SKM-1 treated with dmso at 0.1 percent for 144 hours (cell line): Measurements from ENCODE around the gene SAFB2.

Experiments used
- DNase-seq: peaks from one replicate; lab custom pipeline; 2025; ENCODE audit not compliant: unreplicated experiment; lab: John Stamatoyannopoulos, UW

Gene SAFB2

DNA sequence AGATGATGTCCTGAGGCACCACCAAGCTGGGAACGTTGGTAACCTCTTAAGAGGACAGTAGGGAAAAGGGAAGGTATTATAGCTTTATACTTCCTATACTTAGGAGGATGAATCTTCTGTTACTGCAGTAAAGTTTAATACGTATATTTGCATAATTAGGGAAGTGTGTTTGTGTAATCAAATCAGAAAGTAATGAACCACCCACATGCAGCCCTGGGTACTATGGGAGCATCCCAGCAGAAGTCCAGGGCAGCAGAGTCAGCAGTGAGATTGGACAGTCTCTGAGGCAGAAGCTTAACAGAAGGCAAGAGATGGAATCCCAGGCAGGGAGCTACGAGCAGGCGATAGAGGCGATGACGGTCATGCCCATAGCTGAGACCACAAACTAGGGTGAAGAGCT lies 12.9 kb upstream of the SAFB2 start:
- no peak for DNase-seq

DNA sequence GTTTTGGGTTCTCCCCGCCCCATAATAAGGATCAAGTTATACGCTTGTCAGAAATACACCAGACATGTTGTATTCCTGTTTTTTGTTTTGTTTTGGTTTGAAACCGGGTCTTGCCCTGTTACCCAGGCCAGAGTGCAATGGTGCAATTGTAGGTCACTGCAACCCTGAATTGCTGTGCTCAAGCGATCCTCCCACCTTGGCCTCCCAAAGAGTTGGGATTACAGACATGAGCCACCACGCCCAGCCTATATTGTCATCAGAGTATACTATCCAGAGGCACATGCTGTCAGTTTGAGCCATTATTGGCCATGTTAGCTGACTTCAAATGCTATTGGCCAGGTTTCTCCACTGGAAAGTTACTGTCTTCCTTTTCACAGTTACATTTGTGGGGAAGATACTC lies 10.1 kb upstream of the SAFB2 start:
- no peak for DNase-seq

DNA sequence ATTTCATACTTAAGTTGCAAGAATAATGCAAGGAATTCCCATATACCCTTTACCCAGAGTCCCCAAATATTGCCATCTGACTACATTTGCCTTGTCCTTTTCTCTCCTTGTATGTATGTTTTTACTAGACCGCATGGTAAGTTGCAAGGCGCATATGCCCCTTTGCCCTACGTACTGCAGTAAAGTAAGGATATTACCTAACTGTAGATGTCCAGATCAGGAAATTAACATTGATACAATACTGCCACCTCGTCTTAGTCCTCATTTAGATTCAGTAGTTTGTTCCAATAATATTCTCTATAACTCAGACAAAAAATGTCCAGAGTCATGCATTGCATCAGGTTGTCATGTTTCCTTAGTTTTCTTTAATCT lies 9.7 kb upstream of the SAFB2 start:
- no peak for DNase-seq

DNA sequence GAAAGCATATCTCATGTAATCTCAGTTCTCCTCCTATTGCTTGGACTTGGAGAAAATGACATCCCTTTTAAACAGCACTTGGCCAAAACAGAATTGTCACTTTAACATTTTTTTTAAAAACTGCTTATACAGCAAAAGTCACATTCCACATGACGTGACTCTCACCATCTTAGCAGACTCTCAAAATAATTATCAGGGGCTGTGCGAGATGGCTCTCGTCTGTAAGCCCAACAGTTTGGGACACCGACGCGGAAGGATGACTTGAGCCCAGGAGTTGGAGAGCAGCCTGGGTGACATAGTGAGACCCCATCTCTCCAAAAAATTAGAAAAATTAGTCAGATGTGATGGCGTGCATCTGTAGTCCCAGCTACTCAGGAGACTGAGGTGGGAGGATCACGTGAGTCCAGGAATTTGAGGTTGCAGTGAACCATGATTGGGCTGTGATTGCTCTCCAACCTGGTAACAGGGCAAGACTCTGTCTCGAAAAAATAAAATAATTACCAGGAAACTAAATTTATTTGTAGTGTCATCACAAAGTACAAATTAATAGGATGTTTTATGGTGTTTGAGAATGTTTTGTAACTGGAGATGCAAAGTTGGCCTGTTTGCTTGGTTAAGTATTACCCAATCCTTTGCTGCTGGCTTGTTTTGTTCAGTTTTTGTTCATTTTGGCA lies 9.1 kb upstream of the SAFB2 start:
- no peak for DNase-seq

DNA sequence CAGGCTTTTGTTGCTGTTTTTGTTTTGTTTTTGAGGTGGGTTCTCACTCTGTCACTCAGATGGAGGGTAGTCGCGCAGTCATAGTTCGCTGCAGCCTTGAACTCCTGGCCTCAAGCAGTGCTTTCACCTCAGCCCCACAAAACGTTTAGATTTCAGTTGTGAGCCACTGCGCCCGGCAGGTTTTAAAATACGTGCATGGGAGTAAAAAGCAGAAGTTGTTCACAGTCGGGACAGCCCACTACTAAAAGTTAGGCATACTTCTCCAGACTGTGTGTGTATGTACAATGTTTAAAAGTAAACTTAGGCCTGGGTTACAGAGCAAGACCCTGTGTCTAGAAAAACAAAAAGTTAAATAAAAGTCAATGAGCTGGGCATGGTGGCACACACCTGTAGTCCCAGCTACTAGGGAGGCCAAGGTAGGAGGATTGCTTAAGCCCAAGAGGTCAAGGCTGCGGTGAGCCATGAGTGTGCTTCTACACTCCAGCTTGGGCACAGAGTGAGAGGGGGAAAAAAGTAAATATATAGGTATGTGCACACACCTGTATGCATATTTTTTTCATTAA lies 6.4 kb upstream of the SAFB2 start:
- DNase-seq, result no peak

DNA sequence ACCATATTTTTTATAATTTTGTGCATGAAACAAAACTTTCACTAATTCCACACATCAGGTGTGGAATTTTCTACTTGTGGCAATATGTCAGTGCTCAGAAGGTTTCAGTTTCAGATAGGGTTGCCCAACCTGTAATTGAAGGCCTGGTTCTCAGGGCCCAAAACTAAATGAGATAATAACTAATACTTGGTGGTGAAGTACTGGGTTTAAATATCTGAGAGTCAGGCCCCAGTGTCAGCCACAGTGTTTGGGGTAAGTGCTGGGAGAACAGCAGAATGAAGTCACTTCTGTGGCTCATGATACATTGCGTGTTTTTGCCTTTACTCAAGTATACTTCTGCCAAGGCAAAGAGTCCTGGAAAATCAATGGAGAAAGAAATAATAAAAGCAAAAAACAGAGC lies 5.9 kb upstream of the SAFB2 start:
- no peak for DNase-seq

DNA sequence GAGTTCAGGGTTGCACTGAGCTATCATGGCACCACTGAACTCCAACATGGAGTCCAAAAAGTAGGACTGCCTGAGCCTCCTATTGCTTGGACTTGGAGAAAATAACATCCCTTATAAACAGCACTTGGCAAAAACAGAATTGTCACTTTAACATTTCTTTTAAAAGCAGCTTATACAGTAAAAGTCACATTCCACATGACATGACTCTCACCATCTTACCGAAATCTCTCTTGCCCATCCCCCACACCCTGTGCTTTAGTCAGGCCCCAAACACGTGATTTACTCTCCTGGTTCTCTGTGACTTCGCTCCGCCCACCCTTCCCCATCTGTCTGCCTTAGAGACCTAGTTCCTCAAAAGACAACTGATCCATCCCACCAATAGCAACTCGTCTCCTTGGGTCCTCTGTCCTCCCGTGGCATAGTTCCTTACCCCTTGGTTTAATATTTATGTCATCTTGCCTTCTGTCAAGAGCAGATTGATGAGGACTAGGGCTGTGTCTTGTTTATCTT lies 4.9 kb upstream of the SAFB2 start:
- DNase-seq, result peak; percentile 94

DNA sequence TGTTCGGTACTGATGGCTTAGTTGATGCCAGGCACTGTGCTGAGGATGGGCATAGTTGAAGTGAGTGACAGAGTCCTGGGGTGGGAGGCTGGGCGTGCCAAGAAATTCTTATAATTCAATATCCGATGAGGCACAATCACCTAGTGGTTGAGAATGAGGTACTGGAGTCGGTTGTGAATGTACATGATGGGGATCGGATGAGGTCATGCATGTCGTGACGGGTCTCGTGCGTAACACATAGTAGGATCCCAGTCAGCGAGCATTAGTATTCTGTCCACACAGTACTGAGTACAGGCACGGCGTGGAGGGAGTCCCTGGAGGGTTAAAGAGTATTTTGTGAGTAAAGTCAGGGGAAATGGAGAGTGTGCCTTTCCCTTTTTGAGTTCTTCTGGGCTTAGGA lies 3.1 kb upstream of the SAFB2 start:
- no peak for DNase-seq

DNA sequence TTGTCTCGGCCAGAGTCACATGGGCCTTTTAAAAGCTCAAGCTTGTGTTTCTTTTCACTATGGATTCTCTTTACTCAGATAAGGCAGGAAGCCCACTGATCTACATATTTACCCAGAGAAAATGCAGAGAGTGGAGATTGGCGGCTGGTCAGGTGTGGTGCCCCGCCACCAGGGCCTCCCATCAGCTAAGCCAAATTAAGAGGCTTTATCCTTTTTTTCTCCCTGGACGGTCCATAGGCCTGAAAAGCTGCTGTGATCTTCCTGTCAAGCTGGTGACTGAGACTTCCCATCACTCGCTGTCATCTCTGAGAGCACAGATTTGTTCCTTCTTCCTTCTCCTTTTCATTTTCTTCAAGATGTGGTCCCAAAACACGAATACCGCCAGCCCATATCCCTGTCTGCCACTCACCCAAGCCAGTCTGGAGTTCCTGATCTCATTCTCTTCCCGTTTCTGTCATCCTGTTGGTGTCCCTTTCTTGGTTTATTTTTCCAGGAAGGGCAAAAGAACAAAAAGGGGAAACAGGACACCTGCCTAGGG lies 2.2 kb upstream of the SAFB2 start:
- no peak for DNase-seq

DNA sequence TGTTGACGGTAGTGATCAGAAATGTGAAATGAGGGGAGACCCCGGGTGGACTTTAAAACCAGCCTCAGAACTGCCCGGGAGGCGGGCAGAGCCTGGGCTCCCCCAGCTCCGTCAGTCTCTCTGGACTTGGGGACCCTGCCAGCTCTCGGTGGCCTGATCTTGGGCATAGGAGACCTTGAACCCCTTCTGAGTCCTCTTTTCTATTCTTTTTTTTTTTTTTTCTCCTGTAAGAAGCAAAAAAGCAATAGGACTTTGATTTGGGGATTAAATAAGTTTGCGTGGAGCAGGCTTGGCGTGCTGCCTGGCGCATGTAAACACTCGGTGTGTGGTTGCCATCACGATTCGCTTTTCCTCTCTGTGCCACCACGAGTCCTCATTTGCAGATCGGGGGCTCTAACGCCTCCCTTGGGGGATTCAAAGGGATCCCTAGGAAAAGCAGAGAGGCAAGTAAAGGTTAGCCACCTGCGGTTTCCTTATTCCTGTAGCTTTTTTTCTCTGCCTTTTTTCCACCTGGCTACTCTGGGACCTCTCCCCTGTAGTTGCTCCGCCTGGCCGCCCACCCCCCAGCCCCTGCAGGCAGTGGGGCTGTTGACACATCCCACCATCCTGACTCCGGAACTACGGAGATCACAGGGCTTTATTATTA lies 1.6 kb upstream of the SAFB2 start:
- no peak for DNase-seq

DNA sequence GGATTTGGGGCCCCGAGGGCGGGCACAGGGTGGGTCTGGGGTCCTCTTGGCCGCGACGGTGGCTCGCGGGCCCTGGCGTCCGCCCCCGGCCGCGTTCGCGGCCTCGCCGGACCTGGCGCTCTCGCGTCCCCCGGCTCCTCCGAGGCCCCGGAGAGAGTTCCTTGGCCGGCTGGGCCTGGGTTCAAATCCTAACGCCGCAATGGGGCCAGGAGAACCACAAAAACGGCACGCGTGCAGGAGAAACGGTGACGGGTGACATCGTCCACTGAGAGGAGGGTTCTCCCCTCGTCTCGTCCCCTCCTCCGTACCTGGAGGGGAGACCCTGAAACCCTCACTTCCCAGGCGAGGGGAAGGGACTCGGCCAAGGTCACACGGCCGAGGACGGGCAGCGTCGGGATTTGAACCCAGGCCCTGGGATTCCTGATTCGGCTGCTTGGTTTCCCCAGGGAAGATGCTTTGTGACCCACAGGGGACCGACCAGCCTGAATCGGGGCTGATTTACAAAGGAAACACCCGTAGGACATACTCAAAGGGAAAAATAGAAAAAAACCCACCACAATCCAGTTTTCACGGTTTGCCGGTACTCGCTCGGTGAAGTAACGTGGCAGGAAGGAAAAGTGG lies 931 bp upstream of the SAFB2 start:
- DNase-seq, result no peak

DNA sequence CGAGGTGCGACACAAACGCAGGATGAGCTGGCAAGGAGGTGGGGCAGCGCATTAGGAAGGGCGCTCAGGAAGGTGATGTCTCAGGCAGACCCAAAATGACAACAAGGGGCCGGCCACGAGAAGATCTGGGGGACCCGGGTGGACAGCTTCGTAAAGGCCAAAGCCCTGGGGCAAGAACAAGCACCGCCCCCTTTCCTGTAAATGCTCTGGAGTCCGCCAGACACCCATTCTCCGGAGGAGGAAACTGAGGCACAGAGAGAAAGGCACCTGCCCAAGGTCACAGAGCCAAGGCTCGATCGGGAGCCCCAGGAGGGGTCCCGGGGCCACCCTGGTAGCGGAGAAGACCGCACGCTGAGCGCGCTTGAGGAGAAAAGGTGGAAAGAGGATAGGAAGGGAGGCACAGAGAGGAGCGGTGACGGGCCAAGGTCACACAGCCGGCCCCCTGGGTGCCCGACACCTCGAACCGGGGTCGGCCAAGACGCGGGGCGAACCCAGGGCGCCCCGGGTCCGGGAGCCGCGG lies 571 bp downstream of the SAFB2 start:
- no peak for DNase-seq

DNA sequence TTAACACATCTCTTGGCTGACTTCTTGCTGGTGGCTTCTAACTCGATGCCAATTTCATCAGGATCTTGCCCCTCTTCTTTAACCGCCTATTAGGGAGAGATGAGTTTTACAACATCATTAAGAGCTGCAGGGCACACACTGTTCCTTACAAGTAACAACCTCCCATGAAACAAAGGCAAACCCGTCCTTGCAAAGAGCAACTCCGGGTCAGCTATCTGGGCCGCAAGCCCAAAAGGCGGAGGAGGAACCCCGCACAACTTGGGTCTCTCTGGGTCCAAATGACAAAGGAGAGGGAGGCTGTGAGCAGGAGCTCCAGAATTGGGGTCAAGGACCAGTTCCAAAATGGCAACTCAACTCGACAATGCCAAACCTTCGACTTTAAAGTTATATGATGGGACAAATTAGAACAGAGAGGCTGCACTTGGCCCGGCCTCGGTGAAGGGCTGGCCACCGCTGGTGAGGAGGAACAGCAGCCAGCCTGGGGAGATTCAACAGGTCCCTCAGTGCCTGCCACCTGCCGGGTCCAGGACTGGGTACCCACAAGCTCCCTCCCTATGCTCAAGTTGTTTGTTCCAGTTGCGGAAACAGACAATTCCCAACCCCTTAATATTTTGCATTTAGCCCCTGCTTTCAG lies 1.1 kb downstream of the SAFB2 start:
- DNase-seq, result no peak

DNA sequence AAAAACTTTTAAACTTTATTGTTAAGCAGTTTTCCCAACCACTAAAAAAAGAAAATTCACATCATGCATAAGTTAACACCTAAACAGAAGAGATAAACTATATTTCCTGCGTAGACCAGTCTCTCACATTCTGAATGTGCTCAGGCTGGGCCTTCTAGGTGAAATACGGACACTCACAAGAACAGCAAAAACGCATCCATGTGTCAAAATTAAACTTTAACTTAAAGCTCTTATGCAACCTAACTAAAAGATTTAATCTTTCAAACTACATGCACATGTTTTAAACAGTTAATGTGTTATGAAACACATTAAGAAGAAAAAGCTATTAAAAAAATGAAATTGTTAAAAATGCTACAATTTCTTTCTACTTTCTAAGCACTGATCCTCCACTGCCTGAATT lies 2.6 kb downstream of the SAFB2 start:
- no peak for DNase-seq

DNA sequence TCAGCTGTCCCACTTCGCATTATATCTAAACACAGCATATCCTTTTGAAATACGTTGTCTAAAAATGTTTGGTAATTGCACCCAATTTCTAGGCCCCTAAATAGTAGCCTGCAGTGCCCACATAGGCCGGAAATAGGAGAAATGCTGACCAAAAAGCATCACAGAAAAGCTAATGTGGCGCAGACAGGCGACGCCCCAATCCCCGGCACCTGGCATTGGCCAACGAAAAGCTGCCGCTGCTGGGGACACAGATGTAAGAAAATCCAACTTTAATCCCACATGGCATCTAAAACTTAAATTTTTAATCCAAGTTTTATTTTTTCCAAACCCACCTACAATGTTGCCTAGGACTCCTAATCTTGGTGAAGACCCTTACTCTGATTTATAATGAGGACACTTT lies 4.0 kb downstream of the SAFB2 start:
- no peak for DNase-seq

DNA sequence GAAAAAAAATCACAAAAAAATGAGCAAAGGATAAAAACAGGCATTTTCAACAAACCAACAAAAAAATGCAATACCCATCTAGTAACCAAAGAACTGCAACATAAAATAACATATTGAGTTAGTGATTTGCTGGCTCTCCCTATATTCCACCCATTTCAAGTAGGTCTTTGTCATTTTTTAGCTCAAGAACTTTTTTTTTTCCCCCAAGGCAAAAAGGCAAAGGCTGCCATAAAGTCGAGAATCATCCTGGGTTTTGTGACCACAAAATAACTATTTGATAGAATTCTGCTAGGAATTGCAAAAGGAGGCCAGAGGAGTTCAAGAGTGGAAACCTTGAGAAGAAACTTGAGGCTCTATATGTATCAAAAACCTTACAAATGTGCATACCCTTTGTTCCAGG lies 5.5 kb downstream of the SAFB2 start:
- DNase-seq, result no peak

DNA sequence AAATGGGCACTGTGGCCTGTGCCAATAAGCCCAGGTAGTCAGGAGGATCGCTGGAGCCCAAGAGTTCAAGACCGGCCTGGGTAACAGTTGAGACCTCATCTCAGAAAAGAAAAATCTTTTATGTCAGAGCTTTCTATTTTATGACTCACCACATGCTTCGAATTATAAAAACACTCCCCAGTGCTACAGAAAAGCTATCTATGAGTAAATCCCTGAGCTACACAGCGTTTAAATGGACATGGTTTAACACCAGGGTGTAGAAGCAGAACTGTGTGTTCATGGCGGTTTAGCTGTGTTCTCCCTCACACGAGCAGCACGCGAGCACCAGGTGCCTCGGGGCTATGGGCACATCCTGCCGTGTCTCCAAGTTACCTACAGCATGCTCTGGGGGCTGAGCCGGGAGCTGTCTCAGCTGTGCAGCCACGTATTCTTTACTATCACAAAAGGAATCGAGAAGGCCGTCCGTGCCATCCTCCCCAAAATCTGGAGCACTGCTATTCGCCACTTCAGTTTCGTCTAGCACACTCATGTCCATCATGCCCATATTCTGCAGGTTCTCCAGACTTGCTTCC lies 6.7 kb downstream of the SAFB2 start:
- no peak for DNase-seq

DNA sequence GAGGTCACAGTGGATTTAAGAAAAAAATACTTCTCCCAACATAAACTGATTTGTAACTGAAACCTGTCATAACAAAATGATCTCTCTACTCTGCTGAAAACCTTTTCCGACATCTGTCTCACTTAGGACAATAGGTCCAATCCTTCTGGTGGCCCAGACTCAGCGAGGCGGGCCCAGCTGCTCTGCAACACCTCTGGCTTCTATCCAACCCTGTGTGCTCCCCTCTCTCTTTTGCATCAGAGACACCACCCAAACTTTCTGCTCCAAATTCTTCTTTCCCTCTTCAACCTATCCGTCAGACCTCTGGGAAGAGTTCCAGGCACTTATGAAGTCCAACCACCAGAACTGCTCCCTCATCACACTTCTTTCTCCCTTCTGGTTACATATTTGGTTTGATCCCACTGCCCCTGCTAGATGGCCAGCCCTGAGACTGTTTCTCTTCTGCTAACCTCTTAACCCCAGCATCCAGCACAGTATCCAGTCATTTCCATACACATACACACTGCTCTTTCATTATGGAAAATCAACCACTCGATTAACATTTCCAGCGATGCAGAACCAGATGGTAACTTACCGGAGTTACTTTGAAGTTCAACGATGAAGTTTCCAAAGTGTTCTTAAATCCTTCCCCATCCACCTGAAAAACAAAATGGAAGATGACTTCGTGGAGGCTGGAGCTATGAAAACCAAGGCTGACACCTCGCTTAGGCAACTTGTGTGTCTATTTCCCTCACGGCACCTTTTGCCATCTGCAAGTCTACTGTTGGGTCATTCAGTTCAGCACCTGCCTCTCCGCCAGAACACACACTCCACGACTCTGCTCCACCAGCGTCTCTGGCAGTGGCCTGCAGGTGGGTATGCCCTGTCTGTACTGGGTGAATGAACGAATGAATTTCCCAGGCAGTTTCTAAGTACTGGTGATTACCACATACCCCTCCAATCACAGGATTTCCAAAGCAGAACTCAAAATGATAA lies 9.4 kb downstream of the SAFB2 start:
- no peak for DNase-seq

DNA sequence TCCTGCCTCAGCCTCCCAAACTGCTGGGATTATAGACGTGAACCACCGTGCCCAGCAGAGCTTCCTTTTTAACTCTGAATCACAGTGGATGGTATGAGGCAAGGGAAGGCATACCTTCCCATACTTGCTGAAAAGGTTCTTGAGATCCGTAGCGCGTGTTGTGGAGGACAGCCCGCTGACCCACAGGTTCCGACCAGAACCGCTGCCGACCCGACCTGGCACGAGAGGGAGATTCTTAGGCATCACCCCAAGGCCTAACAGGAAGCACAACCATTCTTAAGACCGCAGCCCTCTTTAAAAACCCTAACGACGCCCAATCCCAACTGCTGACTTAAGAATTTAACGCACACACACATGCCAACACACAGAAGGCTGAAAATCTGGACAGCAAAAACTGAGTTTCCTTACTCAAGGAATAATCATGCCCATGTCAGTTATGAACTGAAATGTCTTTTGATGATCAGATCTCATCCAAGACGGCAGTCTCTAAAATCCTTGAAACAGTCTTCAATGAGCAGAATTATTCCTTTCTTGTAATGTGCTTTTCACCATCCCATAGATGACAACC lies 12.6 kb downstream of the SAFB2 start:
- no peak for DNase-seq
